Right atrium auricular region (tissue), 2 donors: ENCODE results near the gene CIC. TPM values are rescaled to one million over a fixed set of nuclear protein-coding genes. Genes with fewer than 3 reads are reported as not detected.

Experiments
- DNase-seq: peaks from one replicate; pipeline ENCODE4 v3.0.0-alpha.2; 2019; ENCODE audit warnings: low spot score
- H3K27ac ChIP-seq, 2 donors: fragments of 200-600 bp; sonication (generic); 1 replicate in 1 of 2; 2 replicates in 1 of 2; pipeline ENCODE4 v1.5.1; 2016 to 2019
- H3K27me3 ChIP-seq, 2 donors: fragments of 200-600 bp; sonication (generic); one replicate each; pipeline versions ENCODE4 v1.5.1 to v1.6.0; 2017 to 2019
- H3K36me3 ChIP-seq: fragments of 200-600 bp; sonication (generic); one replicate; pipeline ENCODE4 v1.5.1; 2016
- H3K4me1 ChIP-seq, 2 donors: fragments of 200-600 bp; sonication (generic); one replicate each; pipeline versions ENCODE4 v1.5.1 to v1.6.0; 2017 to 2019
- H3K4me3 ChIP-seq, 2 donors: fragments of 200-600 bp; sonication (generic); 1 replicate in 1 of 2; 2 replicates in 1 of 2; pipeline ENCODE4 v1.5.1; 2017 to 2019; ENCODE audit warnings: mild to moderate bottlenecking in 1 of 2, moderate library complexity in 1 of 2
- H3K9me3 ChIP-seq, 2 donors: fragments of 200-600 bp; sonication (generic); one replicate each; pipeline ENCODE4 v1.5.1; 2019
- CTCF ChIP-seq, 2 donors: fragments of 200-600 bp; sonication (generic); IDR thresholded peaks; one replicate each; pipeline ENCODE4 v1.5.1; 2019; ENCODE audit warnings: antibody characterized with exemption in 2 of 2
- total RNA-seq, 2 donors: library from RNA; depleted of rRNA; stranded (reverse); fragments of >200 nt; gene quantifications; one replicate each; pipeline ENCODE4 v1.1.0, GENCODE V29; 2016

Gene CIC
- total RNA-seq, 2 donors from 2014 or later: 27.4 to 53.5 TPM

- peaks cover 51% of the 10 kb centered on the region for H3K36me3 ChIP-seq
- DNase-seq: no peak
- peaks cover 0 to 38% of the 10 kb centered on the region in 2 donors for H3K4me1 ChIP-seq
- no peak overlapping the region for H3K4me3 ChIP-seq
- peak overlapping the region; percentile 51 to 86 for H3K27ac ChIP-seq
- H3K27me3 ChIP-seq: no peaks in the 10 kb centered on the region
- TF ChIP-seq CTCF (IDR thresholded peaks at IDR 0.05): no peak
- H3K9me3 ChIP-seq: no peaks in the 10 kb centered on the region
Observed at GRCh38 chr19:42287017-42287826, 18.2 kb downstream of the CIC start.

- Histone ChIP-seq H3K4me1 (peaks cover 0 to 33% of the 10 kb centered on the region in 2 donors), H3K27ac (no peak overlapping the region), H3K4me3 (no peak overlapping the region), H3K27me3 (no peaks in the 10 kb centered on the region), H3K9me3 (no peaks in the 10 kb centered on the region), H3K36me3 (peaks cover 57% of the 10 kb centered on the region)
- DNase-seq: no peak
- no peak for TF ChIP-seq CTCF (IDR thresholded peaks at IDR 0.05)
Observed at GRCh38 chr19:42287827-42288107, 18.7 kb downstream of the CIC start.

GRCh38 chr19:42288387-42288786 lies 19.3 kb downstream of the CIC start:
- no peak for TF ChIP-seq CTCF (IDR thresholded peaks at IDR 0.05)
- no peaks in the 10 kb centered on the region for H3K27me3 ChIP-seq
- no peak overlapping the region for H3K27ac ChIP-seq
- H3K9me3 ChIP-seq: no peaks in the 10 kb centered on the region
- H3K4me3 ChIP-seq: no peak overlapping the region
- H3K36me3 ChIP-seq: peaks cover 63% of the 10 kb centered on the region
- no peak for DNase-seq
- peaks cover 0 to 27% of the 10 kb centered on the region in 2 donors for H3K4me1 ChIP-seq

- TF ChIP-seq CTCF (IDR thresholded peaks at IDR 0.05): no peak
- Histone ChIP-seq H3K27ac (no peak overlapping the region), H3K4me1 (peaks cover 0 to 26% of the 10 kb centered on the region in 2 donors), H3K36me3 (peaks cover 69% of the 10 kb centered on the region), H3K4me3 (no peak overlapping the region), H3K27me3 (no peaks in the 10 kb centered on the region), H3K9me3 (no peaks in the 10 kb centered on the region)
- no peak for DNase-seq
Observed at GRCh38 chr19:42288881-42289555, 20.0 kb downstream of the CIC start.

- DNase-seq: no peak
- no peak overlapping the region for H3K4me3 ChIP-seq
- H3K27me3 ChIP-seq: no peaks in the 10 kb centered on the region
- H3K4me1 ChIP-seq: peaks cover 0 to 24% of the 10 kb centered on the region in 2 donors
- no peak for TF ChIP-seq CTCF (IDR thresholded peaks at IDR 0.05)
- no peak overlapping the region for H3K27ac ChIP-seq
- H3K9me3 ChIP-seq: no peaks in the 10 kb centered on the region
- H3K36me3 ChIP-seq: peaks cover 75% of the 10 kb centered on the region
Observed at GRCh38 chr19:42289556-42290041, 20.5 kb downstream of the CIC start.
